GM19099 (cell line): ENCODE measurements around the gene EFHD1.

Experiments
- POLR2A ChIP-seq: IDR thresholded peaks from 3 replicates; pipeline ENCODE4 v1.6.1; 2011; ENCODE audit warnings: low read depth; ENCODE audit not compliant: insufficient read length; ENCODE audit errors: extremely low read depth

The EFHD1 gene

DNA sequence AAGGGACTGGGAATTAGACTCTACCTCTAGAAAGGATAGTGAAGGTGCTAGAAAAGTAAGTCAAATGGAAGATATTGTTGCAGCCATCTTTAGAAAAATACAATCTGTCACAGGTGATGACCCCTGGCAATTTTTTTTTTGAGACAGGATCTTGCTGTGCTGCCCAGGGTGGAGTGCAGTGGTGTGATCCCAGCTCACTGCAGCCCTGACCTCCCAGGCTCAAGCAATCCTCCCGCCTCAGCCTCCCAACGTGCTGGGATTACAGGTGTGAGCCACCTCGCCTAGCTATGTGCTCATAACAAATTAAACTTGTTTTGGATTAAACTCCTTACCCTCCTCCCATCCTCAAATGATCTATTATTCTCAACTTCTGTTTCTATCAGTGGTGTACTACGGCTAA lies 59.9 kb downstream of the EFHD1 start:
- no peak for TF ChIP-seq POLR2A

DNA sequence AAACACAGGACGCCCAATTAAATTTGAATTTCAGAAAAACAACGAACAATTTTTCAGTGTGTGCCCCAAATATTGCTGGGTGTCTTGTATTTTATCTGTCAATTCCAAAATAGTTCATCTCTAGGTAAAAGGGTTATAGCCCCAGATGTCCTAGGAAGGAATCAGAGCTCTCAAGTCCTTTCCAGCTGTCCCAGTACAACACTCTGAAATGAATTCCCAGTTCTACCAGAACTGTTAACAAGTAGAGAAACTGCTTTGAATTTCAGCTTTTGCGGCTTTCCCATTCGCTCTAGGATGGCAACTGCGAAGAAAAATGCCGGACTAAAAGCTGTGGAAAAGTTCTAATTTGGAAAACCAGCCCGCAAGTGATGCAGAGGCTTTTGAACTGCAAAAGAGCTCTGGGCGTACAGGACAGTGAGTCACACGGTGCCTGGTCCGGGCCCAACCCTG lies 63.2 kb downstream of the EFHD1 start:
- no peak for TF ChIP-seq POLR2A

DNA sequence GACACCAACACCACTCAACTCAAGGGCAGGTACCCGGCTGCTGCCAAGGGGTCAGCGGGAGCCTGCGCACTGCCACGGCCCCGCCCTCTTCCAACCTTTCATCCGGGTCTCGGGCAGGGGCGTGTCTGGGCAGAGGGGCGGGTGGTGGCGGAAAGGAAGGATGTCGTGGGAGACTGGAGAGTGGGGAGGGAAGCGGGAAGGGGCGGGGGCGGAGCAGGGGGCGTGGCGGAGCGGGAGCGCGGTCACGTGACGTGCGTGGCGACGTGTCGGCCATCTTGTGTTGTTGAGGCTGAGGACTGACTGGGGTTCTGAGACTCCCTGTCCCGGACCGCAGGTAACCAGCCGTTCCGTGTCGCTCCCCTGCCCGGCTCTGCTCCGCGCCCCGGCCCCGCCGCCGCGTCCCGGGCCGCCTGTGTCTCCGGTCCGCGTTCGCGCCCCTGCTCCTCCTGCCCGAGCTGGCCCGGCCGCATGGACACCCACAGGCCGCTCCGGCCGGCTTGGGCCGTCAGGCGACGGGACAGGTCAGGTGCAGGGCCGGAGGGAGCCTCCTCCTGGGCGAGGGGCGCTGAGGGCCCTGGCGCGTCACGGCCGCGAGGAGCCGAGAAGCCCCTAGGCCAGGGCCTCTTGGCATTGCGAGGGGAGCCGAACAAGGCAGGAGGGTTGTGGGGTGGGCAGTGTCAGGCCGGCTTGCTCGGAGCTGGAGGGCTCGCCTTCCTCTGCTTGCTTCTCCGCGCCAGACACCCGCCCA lies 63.8 kb downstream of the EFHD1 start, which contains the start of gene GIGYF2:
GIGYF2 (plus strand) TSS at position 273 of the 748 bp plus-strand sequence. CDS start 37,867 bp downstream, outside the sequence.
- TF ChIP-seq POLR2A, result peak; percentile 76

DNA sequence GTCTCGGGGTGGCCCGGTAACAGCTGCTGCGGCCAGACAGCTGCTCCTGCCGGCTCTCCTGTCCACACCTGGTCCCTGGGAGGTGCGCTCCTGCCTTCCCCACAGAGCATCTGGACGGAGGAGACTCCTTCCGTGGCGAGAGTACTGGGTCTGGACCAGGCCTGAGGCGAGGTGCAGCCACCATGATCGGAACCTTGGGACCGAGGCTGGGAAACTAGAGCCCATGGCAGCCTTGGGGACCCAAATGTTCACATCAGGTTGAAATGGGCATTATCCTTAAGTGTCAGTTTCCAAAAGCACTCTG lies 64.4 kb downstream of the EFHD1 start:
- no peak for TF ChIP-seq POLR2A

DNA sequence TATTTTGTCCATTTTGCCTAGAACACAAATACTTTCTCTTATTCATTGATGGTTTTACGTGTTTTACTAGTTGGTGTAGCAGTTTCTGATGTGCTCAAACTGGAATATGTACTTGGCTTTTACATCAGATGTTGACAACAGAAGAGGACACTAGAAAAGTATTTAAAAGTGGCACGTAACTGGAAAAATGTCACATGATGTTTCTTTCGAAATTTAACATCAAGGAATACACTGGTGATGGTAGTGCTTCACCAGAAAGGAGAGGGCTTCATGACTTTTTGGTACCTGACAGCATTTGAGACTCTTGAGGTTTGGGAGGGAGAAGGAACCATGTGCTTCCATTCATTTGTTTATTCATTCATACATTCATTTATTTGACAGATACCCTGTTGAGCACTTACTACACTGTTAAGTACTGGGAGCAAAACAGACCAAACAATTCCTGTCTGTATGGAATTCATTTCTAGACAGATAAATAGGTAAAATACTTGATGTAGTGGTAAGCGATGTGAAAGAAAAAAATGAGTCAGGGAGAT lies 65.2 kb downstream of the EFHD1 start:
- TF ChIP-seq POLR2A, result no peak

DNA sequence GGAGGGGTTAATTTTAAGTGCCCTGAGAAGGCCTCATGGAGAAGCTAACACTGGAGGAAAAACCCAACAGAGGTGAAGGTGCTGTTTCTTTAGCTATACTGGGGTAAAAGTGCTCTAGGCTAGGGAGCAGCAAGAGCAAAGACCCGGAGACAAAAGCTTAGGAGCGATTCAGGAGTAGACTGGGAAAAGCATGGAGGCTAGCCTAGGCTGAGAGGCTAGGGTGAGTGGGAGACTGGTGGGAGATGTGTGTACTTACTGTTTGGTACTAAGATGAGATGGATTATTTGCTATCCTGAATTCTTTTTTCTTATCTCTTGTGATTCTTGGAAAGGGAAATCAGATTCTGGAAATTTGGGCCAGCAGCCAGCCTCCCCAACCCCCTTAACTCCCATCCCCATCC lies 65.7 kb downstream of the EFHD1 start:
- TF ChIP-seq POLR2A, result no peak

DNA sequence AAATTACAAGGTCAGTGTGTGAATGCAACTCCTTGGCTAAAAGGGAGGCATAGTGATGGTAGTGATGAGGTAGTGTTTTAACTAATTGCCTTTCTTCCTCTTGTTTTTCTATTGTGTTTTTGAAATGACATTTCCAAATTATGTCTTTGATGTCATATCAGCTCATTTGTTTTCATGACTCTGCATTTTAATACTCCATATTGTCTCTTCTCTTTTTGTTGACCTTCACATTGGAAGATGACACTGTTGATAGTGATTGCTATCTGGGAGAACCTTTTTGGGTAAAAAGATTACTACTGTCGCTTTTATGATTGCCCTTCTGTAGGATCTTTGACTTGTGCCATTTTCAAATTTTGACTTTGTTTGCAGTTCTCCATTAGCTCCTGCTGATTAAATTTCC lies 66.8 kb downstream of the EFHD1 start:
- no peak for TF ChIP-seq POLR2A

DNA sequence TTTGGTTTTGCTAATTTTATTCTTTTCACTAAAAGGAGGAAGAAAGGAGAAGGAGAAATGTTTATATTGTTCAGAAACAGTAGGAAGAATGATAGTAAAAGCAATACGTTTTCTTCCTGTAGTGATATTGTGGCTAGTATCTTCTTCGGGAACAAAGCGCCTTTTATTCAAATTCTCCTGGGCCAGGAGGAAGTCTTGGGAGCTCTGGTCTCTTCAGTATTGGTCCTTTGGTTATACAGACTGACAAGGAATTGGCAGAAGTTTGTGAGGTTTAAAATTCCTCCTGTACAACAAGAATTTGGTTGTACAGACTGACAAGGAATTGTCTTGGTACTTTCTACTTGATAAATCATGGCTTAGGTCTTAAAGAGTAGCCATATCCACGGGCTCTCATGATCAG lies 73.7 kb downstream of the EFHD1 start:
- no peak for TF ChIP-seq POLR2A

DNA sequence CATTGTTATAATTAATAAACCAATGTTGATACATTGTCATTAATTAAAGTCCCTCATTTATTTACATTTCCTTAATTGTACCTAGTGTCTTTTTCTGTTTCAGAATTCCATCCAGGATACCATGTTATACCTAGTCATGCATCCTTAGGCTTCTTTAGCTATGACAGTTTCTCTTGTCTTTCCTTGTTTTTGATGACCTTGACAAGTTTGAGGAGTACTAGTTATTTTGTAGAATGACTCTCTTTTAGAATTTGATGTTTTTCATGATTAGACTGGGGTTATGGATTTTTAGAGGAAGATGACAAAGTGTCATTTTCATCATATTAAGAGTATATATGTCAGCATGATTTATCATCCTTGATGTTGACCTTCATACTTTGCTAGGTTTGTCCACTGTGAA lies 80.1 kb downstream of the EFHD1 start:
- no peak for TF ChIP-seq POLR2A

DNA sequence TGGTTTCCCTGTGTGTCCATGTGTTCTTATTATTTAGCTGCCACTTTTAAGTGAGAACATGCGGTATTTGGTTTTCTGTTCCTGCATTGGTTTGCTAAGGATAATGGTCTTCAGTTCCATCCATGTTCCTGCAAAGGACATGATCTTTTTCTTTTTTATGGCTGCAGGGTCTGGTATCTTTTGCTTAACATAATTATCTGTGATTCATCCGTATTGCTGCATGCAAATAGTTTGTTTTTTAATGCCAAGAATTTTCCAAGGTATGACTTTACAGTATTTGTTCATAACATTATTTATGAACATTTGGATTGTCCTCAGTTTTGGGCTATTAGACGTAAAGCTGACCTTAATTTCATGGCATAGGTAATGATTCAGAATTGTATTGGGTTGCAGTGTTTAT lies 81.6 kb downstream of the EFHD1 start:
- no peak for TF ChIP-seq POLR2A

DNA sequence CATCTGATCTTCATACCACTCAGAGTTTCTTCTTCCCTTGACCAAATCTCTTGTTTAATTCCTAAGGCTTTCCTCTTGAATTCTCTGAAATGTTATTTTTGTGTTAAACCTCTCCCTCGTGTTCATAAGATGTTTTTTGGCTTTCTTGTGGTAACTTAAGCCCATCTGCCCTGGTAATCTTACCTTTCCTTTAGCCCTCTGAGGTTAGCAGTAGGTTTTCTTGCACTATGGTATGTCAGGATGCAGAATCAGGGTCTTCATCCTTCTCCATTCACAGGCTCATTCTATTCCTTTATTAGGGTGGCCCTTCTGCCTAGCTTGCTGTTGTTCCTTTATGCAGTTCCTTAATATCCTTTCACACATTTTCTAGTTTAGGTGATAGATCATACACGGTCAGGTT lies 87.9 kb downstream of the EFHD1 start:
- no peak for TF ChIP-seq POLR2A

DNA sequence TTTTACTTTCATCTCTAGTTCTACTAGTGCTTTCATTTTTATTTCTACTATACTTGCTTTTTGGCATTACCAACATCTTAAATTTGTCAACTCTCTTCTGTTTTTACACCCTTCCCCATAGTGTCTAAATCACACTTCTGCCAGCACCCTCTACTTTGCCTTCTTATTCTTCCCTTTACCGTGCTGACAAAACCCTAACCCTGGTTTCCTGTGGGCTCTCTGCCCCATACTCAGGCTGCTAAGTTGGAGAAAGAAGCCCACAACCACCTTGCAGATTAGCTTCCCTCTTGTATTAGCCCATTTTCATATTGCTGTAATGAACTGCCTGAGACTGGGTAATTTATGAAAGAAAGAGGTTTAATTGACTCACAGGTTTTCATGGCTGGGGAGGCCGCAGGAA lies 88.5 kb downstream of the EFHD1 start:
- no peak for TF ChIP-seq POLR2A

DNA sequence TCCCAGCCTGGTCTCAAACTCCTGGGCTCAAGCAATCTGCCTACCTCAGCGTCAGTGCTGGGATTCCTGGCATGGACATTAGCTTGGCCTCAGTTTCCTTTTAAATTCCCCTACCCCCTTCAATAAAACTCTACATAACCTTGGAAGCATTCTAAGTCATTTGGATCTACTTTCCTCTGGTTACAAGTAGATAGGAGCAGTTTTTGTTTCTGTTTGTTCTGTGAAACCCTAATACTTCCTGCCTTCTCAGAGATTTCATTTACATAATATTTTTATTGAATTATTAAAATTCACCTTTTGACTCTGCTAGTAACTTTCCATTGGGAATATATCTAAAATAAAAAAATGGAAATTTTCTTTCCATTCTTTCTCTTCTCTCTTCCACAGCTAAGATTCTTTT lies 89.6 kb downstream of the EFHD1 start:
- no peak for TF ChIP-seq POLR2A

DNA sequence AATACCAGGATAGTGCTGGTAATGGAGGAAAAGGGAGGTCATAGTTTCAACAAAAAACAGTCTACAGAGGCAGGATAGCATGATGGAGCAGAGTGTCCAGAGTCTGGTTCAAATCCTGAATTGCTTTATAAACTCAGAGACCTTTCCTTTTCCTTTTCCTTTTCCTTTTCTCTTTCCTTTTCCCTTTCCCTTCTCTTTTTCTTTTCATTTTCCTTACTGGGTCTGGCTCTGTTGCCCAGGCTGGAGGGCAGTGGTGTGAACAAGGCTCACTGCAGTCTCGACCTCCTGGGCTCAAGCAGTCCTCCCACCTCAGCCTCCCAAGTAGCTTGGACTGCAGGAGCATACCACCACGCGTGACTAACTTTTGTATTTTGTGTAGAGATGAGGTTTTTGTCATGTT lies 95.4 kb downstream of the EFHD1 start:
- no peak for TF ChIP-seq POLR2A

DNA sequence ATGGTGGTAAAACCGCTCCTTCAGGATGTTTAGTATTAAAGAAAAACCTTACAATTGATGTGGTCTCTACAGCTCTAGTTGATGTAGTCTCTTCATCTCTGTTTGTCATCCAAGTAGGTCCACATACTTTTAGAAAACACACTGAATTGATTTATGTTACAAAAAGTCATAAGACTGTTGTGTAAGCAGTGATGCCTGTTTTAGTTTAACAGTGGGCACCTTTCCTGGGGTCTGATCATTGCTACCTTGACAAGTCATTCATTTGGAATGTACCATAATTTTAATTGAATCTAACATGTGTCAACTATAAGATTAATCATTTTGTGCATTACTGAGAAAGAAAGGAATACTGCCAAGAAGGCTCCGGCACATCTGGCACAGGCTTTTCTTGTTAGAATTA lies 98.1 kb downstream of the EFHD1 start:
- TF ChIP-seq POLR2A, result no peak
